ENCODE measurements around the gene BEND7.

DNA sequence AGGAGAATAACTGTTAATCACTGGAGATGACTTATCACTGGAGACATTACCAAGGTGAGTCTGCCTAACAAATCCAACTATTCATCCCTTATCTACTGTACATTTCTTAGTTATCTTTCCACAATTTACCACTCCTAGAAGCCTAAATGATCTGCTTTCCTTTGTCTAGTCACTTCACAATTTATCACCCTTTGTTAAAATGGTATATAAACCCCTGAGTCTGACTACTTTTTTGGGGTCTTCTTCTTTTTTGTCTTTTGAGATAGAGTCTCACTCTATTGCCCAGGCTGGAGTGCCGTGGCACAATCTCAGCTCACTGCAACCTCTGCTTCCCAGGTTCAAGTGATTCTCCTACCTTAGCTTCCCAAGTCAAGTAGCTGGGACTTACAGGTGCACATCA is 114.7 kb downstream of the BEND7 start:
- TF ChIP-seq, protein P1, sequence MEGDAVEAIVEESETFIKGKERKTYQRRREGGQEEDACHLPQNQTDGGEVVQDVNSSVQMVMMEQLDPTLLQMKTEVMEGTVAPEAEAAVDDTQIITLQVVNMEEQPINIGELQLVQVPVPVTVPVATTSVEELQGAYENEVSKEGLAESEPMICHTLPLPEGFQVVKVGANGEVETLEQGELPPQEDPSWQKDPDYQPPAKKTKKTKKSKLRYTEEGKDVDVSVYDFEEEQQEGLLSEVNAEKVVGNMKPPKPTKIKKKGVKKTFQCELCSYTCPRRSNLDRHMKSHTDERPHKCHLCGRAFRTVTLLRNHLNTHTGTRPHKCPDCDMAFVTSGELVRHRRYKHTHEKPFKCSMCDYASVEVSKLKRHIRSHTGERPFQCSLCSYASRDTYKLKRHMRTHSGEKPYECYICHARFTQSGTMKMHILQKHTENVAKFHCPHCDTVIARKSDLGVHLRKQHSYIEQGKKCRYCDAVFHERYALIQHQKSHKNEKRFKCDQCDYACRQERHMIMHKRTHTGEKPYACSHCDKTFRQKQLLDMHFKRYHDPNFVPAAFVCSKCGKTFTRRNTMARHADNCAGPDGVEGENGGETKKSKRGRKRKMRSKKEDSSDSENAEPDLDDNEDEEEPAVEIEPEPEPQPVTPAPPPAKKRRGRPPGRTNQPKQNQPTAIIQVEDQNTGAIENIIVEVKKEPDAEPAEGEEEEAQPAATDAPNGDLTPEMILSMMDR (IDR thresholded peaks at IDR 0.05) = no peak
- TF ChIP-seq RFX5 (IDR thresholded peaks at IDR 0.05; ENCODE audit: low read length) = no peak
- no peak for TF ChIP-seq FOXM1 (IDR thresholded peaks at IDR 0.05; ENCODE audit: low read depth)
- no peak for TF ChIP-seq RAD21 (IDR thresholded peaks at IDR 0.05; ENCODE audit: low read length)
- no peak for TF ChIP-seq EZH2phosphoT487 (IDR thresholded peaks at IDR 0.05; ENCODE audit: borderline replicate concordance, low read depth)
- no peak for TF ChIP-seq GABPA (IDR thresholded peaks at IDR 0.05; ENCODE audit: low read depth)
- TF ChIP-seq TEAD4 (IDR thresholded peaks at IDR 0.05; ENCODE audit: borderline replicate concordance, insufficient read depth) = no peak
- no peak for TF ChIP-seq POLR2AphosphoS5 (IDR thresholded peaks at IDR 0.05; ENCODE audit: low read depth, low read length)
- TF ChIP-seq, protein P2, sequence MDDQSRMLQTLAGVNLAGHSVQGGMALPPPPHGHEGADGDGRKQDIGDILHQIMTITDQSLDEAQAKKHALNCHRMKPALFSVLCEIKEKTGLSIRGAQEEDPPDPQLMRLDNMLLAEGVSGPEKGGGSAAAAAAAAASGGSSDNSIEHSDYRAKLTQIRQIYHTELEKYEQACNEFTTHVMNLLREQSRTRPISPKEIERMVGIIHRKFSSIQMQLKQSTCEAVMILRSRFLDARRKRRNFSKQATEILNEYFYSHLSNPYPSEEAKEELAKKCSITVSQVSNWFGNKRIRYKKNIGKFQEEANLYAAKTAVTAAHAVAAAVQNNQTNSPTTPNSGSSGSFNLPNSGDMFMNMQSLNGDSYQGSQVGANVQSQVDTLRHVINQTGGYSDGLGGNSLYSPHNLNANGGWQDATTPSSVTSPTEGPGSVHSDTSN (IDR thresholded peaks at IDR 0.05) = no peak
- no peak for TF ChIP-seq EP300 (IDR thresholded peaks at IDR 0.05; ENCODE audit: borderline replicate concordance in 1 of 2, low read depth in 1 of 2, low read length in 1 of 2)
- no peak for TF ChIP-seq SMC3 (IDR thresholded peaks at IDR 0.05; ENCODE audit: low read depth, low read length)
- TF ChIP-seq ELF1 (IDR thresholded peaks at IDR 0.05) = no peak
